GM18858 (cell line): Measurements from ENCODE around the gene XXYLT1.

Experiments
- ATAC-seq: cut with Tn5 transposase; IDR thresholded peaks from one replicate; pipeline ENCODE4 v1.9.1; 2021; ENCODE audit not compliant: unreplicated experiment

The XXYLT1 gene

GRCh38 chr3:195154793-195155535, 116.0 kb downstream of the XXYLT1 start:
- peak; percentile 57 for ATAC-seq

GRCh38 chr3:195154111-195154791, 116.7 kb downstream of the XXYLT1 start:
- ATAC-seq = no peak

GRCh38 chr3:195153653-195154052, 117.3 kb downstream of the XXYLT1 start:
- ATAC-seq = no peak

- no peak for ATAC-seq
Measured at GRCh38 chr3:195153130-195153529, 117.8 kb downstream of the XXYLT1 start.

- no peak for ATAC-seq
Measured at GRCh38 chr3:195151866-195152541, 119.0 kb downstream of the XXYLT1 start.

DNA sequence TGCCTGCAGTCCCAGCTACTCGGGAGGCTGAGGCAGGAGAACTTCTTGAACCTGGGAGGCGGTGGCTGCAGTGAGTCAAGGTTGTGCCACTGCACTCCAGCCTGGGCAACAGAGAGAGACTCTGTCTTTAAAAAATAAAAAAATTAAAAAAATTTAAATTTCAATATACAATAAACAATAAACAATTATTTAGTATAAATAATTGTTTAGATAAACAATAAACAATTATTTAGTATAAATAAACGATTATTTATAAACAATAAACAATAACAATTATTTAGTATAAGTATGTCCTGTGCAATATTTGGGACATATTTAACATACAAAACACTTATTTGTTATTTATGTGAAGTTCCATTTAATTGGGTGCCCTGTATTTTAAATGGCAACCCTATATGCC, 119.6 kb downstream of the XXYLT1 start:
- no peak for ATAC-seq

DNA sequence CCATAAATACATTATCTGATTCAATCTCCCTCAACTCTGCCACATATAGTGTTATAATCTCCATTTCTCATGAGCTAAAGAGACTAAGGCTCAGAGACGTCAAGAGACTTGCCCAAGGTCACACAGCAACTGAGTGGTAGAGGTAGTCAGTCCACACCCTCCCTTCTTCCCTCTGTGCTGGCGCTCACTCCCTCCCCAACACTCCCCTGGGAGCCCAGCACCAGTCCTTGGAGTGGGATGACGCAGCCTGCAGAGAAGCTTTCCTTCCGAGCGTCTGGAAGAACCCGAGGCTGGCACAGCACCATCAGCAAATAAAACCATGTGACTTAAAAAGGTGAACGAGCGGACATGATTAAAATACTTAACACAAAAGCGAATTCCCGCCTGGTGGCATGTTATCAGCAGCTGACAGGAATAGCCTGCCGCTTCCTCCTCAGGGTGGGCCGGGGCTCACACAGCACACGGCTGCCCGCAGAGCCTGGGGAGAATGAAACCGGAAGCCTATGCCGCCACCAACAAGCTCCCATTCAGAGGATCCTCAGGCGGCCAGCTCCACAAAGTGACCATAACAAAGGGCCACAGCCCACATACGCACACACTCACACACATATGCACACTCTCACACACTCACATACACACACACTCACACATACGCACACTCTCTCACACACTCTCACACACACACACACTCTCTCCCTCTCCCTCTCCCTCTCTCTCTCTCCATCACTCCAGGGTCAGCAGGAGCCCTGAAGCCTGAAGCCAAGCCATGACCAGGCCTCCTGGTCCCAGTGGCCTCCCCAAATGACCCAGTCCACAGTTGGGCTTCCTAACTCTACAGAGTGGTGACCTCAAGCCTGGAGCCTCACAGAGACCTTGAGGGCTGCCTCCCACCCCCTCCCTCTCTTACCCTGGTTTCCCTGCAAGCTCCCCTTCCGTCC, 120.5 kb downstream of the XXYLT1 start:
- no peak for ATAC-seq

- no peak for ATAC-seq
Measured at GRCh38 chr3:195149292-195150030, 121.5 kb downstream of the XXYLT1 start.

- ATAC-seq = no peak
Measured at GRCh38 chr3:195148549-195148948, 122.4 kb downstream of the XXYLT1 start.

GRCh38 chr3:195147649-195148080, 123.3 kb downstream of the XXYLT1 start:
- ATAC-seq = peak; percentile 70

DNA sequence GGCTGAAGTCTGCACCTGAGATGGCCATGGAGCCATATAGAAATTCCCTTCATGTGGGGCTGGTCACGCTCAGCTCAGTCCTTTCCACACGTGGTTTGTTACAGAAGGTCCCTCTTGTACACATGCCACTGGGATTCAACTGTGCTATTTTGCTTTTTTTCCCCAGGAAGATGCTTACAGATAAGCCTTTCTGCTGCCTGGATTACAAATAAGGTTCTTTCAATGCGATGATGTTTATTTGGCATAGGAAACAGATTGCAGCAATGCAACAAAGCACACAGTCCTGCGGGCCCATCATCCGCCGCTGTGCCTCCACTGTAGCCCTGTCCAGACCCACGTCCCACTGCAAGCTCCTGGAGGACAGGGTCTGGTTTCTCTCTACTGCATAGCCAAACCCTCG, 124.8 kb downstream of the XXYLT1 start:
- ATAC-seq = no peak

DNA sequence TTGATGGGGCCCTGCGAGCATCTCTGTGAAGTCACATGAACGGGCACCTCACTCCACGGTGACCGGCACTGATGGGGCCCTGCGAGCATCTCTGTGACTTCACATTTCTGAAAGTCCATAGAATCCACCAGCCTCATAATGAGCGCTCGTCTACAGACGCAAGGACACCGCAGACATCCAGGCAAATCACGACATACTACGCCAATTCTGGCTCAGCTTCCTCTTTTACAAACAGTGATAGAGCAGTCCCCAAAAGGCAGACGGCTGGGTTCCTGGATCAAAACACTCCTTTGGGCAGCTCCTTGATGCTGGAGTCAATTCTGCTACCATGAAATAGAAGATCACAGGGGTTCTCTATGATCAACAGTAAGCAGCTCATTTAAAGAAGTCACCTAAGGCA, 125.4 kb downstream of the XXYLT1 start:
- no peak for ATAC-seq

- no peak for ATAC-seq
Measured at GRCh38 chr3:195143221-195143620, 127.7 kb downstream of the XXYLT1 start.

DNA sequence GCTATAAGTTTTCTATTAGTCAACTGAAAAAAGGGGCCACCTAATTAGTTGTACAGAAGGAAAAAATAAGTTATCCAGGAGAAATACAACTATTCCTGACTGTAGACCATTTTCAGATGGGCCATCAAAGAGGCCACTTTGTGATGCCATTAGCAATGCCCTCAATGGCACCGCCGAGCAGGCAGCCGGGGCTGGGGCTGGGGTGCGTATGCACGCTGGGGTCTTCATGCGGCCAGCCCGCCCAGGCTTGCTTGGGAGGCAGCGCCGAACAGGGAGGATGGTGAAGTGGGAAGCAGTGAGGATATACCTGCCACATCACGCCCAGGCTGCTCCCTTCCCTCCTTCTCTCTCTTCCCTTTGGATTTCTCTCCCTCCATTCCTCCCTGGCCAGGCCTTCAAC, 128.4 kb downstream of the XXYLT1 start:
- ATAC-seq = no peak

- ATAC-seq = no peak
Measured at GRCh38 chr3:195140816-195141793, 129.9 kb downstream of the XXYLT1 start.

DNA sequence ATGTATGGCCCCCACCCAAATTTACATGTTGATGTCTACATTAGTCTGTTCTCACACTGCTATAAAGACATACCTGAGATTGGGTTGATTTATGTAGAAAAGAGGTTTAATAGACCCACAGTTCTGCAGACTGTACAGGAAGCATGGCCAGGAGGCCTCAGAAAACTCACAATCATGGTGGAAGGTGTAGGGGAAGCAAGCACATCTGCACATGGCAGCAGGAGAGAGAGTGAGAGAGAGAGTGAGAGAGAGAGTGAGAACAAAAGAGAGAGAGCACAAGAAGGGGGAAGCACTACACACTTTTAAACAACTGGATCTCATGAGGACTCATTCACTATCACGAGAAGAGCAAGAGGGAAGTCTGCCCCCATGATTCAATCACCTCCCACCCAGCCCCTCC, 130.5 kb downstream of the XXYLT1 start:
- ATAC-seq = no peak

- no peak for ATAC-seq
Measured at GRCh38 chr3:195139876-195140240, 131.1 kb downstream of the XXYLT1 start.

DNA sequence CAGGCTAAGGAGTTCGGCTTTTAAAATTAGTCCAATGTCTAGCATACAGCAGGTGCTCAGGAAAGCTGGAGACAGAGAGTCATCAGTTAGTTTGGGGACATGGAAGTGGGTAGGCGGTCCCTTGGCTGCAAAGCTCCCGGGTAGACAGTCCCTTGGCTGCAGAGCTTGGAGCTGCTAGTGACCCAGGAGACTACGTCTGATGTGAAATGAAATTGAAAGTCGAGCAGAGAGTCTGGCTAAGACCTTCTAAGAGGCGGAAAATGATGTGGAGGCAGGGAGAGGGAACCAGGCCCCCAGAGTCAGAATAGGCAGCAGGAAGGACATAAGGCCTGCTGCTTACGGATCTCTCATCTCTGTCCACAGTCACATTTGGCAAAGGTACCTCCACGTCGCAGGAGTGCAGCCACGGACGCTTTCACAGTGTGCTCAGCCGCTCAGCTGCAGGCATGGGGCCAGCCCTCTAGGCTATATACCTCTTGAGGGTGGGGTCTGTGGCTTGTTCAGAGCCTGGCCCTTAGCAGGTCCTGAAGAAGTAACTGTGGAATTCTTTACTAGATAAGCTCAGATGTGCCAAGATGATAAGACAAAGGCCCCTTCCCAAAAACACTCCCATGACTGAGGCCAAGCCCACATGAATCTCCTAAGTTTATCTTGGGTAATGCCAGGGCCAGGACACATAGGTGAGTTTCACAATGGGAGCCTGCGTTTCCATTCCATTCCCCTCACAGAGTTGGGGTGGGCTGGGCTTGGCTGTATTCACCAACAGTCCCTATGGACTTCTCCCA, 131.7 kb downstream of the XXYLT1 start:
- peak; percentile 55 for ATAC-seq
